ENCODE data around the gene ATP13A5. TPM values are rescaled to one million over a fixed set of nuclear protein-coding genes. Genes with fewer than 3 reads are reported as not detected.

The ATP13A5 gene
- total and polyA plus RNA-seq, 3 experiments from 2014 or later = not detected

DNA sequence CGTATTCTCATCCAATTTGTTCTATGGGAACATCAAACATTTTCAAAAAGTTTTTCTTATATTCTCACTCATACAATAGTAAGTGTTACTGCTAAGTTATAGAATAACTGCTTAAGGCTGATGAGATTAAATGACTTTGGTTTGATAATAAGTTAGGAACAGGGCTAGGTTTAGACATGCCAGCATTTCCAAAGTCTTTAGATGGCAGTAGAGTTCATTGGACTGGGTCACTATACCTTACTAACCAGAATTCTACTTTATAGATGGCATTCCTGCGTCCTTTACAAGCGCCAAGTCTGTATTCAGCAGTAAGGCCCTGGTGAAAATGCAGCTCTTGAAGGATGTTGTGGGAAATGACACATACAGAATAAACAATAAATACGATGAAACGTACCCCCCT, 115.8 kb downstream of the ATP13A5 start:
- ChIA-PET POLR2A (no interaction called here), CTCF (no interaction called here)
- no peaks in the 10 kb centered on the region for H3K4me1 Mint-ChIP-seq
- Histone ChIP-seq H3K4me1 (ENCODE audit: insufficient read depth, low read length) (no peaks in the 10 kb centered on the region), H3K27me3 (ENCODE audit: insufficient read depth, low read length, poor library complexity, severe bottlenecking) (no peaks in the 10 kb centered on the region), H3K4me3 (ENCODE audit: low read length) (no peak overlapping the region), H3K9me3 (ENCODE audit: low read length) (no peaks in the 10 kb centered on the region), H3K27ac (ENCODE audit: low read depth, low read length) (no peak overlapping the region), H3K36me3 (ENCODE audit: insufficient read depth, low read length) (no peaks in the 10 kb centered on the region)
- no peak for DNase-seq
- H3K27ac Mint-ChIP-seq = no peak overlapping the region
- H3K27me3 Mint-ChIP-seq = no peaks in the 10 kb centered on the region
- no peak overlapping the region for H3K4me3 Mint-ChIP-seq
- H3K36me3 Mint-ChIP-seq = no peaks in the 10 kb centered on the region
- peaks cover 0 to 2% (median 0%) of the 10 kb centered on the region in 5 donors for H3K9me3 Mint-ChIP-seq

- no peak overlapping the region for H3K4me3 ChIP-seq (ENCODE audit: low read length)
- DNase-seq = no peak
- H3K4me1 ChIP-seq (ENCODE audit: insufficient read depth, low read length) = no peaks in the 10 kb centered on the region
- Mint-ChIP-seq H3K4me3 (no peak overlapping the region), H3K4me1 (no peaks in the 10 kb centered on the region), H3K27me3 (no peaks in the 10 kb centered on the region), H3K27ac (no peak overlapping the region), H3K9me3 (peaks cover 0 to 6% (median 0%) of the 10 kb centered on the region in 5 donors), H3K36me3 (no peaks in the 10 kb centered on the region)
- no peaks in the 10 kb centered on the region for H3K36me3 ChIP-seq (ENCODE audit: insufficient read depth, low read length)
- no peaks in the 10 kb centered on the region for H3K27me3 ChIP-seq (ENCODE audit: insufficient read depth, low read length, poor library complexity, severe bottlenecking)
- no peak overlapping the region for H3K27ac ChIP-seq (ENCODE audit: low read depth, low read length)
- ChIA-PET POLR2A (no interaction called here), CTCF (no interaction called here)
- no peaks in the 10 kb centered on the region for H3K9me3 ChIP-seq (ENCODE audit: low read length)
Measured at GRCh38 chr3:193261970-193262369, 116.6 kb downstream of the ATP13A5 start.

GRCh38 chr3:193253986-193254660, 124.4 kb downstream of the ATP13A5 start:
- peaks cover 4% of the 10 kb centered on the region for H3K9me3 ChIP-seq (ENCODE audit: low read length)
- no peaks in the 10 kb centered on the region for H3K36me3 ChIP-seq (ENCODE audit: insufficient read depth, low read length)
- peaks cover 2 to 12% of the 10 kb centered on the region in 2 donors for H3K27me3 Mint-ChIP-seq
- H3K36me3 Mint-ChIP-seq = no peaks in the 10 kb centered on the region
- H3K27me3 ChIP-seq (ENCODE audit: insufficient read depth, low read length, poor library complexity, severe bottlenecking) = no peaks in the 10 kb centered on the region
- H3K27ac Mint-ChIP-seq = no peak overlapping the region
- POLR2A ChIA-PET = no interaction called here
- CTCF ChIA-PET = no interaction called here
- H3K27ac ChIP-seq (ENCODE audit: low read depth, low read length) = no peak overlapping the region
- no peak overlapping the region for H3K4me3 ChIP-seq (ENCODE audit: low read length)
- DNase-seq = no peak
- H3K9me3 Mint-ChIP-seq = peaks cover 12 to 33% (median 18%) of the 10 kb centered on the region in 5 donors
- H3K4me1 Mint-ChIP-seq = no peaks in the 10 kb centered on the region
- no peaks in the 10 kb centered on the region for H3K4me1 ChIP-seq (ENCODE audit: insufficient read depth, low read length)
- H3K4me3 Mint-ChIP-seq = no peak overlapping the region

GRCh38 chr3:193250492-193250891, 128.1 kb downstream of the ATP13A5 start:
- CTCF ChIA-PET = no interaction called here
- Mint-ChIP-seq H3K36me3 (no peaks in the 10 kb centered on the region), H3K27ac (no peak overlapping the region), H3K4me3 (no peak overlapping the region), H3K4me1 (no peaks in the 10 kb centered on the region), H3K27me3 (peaks cover 0 to 6% of the 10 kb centered on the region in 2 donors), H3K9me3 (peaks cover 28 to 42% (median 34%) of the 10 kb centered on the region in 5 donors)
- H3K36me3 ChIP-seq (ENCODE audit: insufficient read depth, low read length) = no peaks in the 10 kb centered on the region
- H3K9me3 ChIP-seq (ENCODE audit: low read length) = peaks cover 7% of the 10 kb centered on the region
- no peaks in the 10 kb centered on the region for H3K27me3 ChIP-seq (ENCODE audit: insufficient read depth, low read length, poor library complexity, severe bottlenecking)
- POLR2A ChIA-PET = no interaction called here
- H3K4me1 ChIP-seq (ENCODE audit: insufficient read depth, low read length) = no peaks in the 10 kb centered on the region
- no peak for DNase-seq
- no peak overlapping the region for H3K27ac ChIP-seq (ENCODE audit: low read depth, low read length)
- H3K4me3 ChIP-seq (ENCODE audit: low read length) = no peak overlapping the region

DNA sequence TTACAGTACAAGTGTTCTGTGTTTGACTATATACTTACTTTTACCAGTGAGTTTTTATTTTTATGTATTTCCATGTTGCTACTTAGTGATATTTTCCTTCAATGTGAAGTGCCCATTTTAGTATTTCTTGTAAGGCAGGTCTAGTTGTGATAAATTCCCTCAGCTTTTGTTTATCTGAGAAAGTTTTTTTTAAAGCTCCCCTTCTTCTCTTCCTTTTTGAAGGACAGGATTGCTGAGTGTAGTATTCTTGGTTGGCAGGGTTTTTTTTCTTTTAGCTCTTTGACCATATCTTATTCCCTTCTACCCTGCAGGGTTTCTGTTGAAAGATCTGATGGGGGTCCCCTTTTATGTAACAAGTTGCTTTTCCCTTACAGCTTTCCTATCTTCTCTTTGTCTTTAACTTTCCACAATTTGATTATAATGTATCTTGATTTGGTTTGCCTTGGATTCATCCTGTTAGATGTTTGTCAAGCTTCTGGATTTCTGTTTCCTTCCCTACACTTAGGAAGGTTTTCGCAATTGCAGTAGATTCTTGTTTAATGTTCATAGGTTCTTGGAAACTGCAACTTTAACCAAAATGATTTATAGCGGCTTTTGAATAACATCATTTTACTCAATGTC, 129.6 kb downstream of the ATP13A5 start:
- H3K27me3 Mint-ChIP-seq = no peaks in the 10 kb centered on the region

DNA sequence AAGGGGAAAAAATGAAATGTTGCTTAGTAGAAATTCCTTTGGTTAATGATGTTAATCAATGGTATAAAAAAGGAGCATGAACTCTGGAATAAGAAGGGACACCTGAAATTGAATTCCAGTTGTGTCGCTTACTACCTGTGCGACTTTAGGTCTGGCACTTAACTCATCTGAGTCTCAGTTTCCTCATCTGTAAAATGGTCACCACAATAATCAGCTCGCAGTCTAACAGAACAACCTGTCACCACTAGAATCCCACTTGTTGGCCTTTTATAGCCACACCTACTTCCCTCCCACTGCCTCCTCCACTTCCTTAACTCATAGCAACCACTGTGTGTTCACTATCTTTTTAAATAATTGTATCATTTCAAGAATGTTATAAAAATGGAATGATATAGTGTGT, 135.0 kb downstream of the ATP13A5 start:
- Mint-ChIP-seq H3K36me3 (no peaks in the 10 kb centered on the region), H3K27ac (no peak overlapping the region), H3K4me3 (no peak overlapping the region), H3K27me3 (peaks cover 8 to 37% of the 10 kb centered on the region in 2 donors), H3K4me1 (peaks cover 0 to 2% (median 0%) of the 10 kb centered on the region in 3 donors), H3K9me3 (peaks cover 7 to 17% (median 13%) of the 10 kb centered on the region in 5 donors)
- no peaks in the 10 kb centered on the region for H3K27me3 ChIP-seq (ENCODE audit: insufficient read depth, low read length, poor library complexity, severe bottlenecking)
- no peaks in the 10 kb centered on the region for H3K4me1 ChIP-seq (ENCODE audit: insufficient read depth, low read length)
- H3K4me3 ChIP-seq (ENCODE audit: low read length) = no peak overlapping the region
- POLR2A ChIA-PET = no interaction called here
- DNase-seq = no peak
- H3K36me3 ChIP-seq (ENCODE audit: insufficient read depth, low read length) = no peaks in the 10 kb centered on the region
- CTCF ChIA-PET = no interaction called here
- no peak overlapping the region for H3K27ac ChIP-seq (ENCODE audit: low read depth, low read length)
- H3K9me3 ChIP-seq (ENCODE audit: low read length) = no peaks in the 10 kb centered on the region

More for the DNA sequence above, 129.6 kb downstream of the ATP13A5 start:
- Mint-ChIP-seq H3K27ac (no peak overlapping the region), H3K4me3 (no peak overlapping the region), H3K36me3 (no peaks in the 10 kb centered on the region), H3K4me1 (no peaks in the 10 kb centered on the region), H3K9me3 (peaks cover 28 to 42% (median 34%) of the 10 kb centered on the region in 5 donors)
- ChIA-PET CTCF (no interaction called here), POLR2A (no interaction called here)
- no peaks in the 10 kb centered on the region for H3K27me3 ChIP-seq (ENCODE audit: insufficient read depth, low read length, poor library complexity, severe bottlenecking)
- H3K9me3 ChIP-seq (ENCODE audit: low read length) = peaks cover 7% of the 10 kb centered on the region
- H3K36me3 ChIP-seq (ENCODE audit: insufficient read depth, low read length) = no peaks in the 10 kb centered on the region
- no peak overlapping the region for H3K4me3 ChIP-seq (ENCODE audit: low read length)
- no peak for DNase-seq
- no peak overlapping the region for H3K27ac ChIP-seq (ENCODE audit: low read depth, low read length)
- H3K4me1 ChIP-seq (ENCODE audit: insufficient read depth, low read length) = no peaks in the 10 kb centered on the region

DNA sequence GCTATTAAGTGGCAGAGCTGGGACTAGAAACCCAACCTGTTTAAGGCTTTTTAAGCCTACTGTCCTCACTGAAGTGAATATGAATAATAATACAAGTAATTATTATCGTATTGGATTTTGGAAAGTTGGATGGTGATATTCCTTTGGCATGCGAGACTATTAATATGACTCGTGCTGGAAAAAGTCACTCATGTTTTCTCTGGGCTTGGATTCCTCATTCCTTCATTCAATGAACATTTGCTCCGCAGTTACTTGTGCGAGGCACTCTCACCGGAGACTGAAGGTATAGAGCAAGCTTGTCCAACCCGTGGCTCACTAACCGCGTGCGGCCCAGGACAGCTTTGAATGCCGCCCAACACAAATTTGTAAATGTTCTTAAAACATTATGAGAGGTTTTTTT, 136.8 kb downstream of the ATP13A5 start:
- Mint-ChIP-seq H3K9me3 (peaks cover 0 to 3% (median 2%) of the 10 kb centered on the region in 5 donors), H3K27ac (no peak overlapping the region), H3K36me3 (no peaks in the 10 kb centered on the region), H3K4me1 (peaks cover 0 to 2% (median 0%) of the 10 kb centered on the region in 3 donors), H3K4me3 (peak overlapping the region in 1 of 7 donors; percentile 11), H3K27me3 (peaks cover 8 to 43% of the 10 kb centered on the region in 2 donors)
- Histone ChIP-seq H3K4me3 (ENCODE audit: low read length) (no peak overlapping the region), H3K4me1 (ENCODE audit: insufficient read depth, low read length) (no peaks in the 10 kb centered on the region), H3K36me3 (ENCODE audit: insufficient read depth, low read length) (no peaks in the 10 kb centered on the region), H3K27ac (ENCODE audit: low read depth, low read length) (no peak overlapping the region), H3K27me3 (ENCODE audit: insufficient read depth, low read length, poor library complexity, severe bottlenecking) (no peaks in the 10 kb centered on the region), H3K9me3 (ENCODE audit: low read length) (no peaks in the 10 kb centered on the region)
- CTCF ChIA-PET = no interaction called here
- POLR2A ChIA-PET = no interaction called here
- DNase-seq = no peak

GRCh38 chr3:193240850-193241706, 137.5 kb downstream of the ATP13A5 start, which contains the start of gene PLAAT1:
TSS of gene PLAAT1 (plus strand) at chr3:193241222. CDS start at chr3:193255651, 14,429 bp downstream.
- POLR2A ChIA-PET = no interaction called here
- DNase-seq = no peak
- H3K4me3 ChIP-seq (ENCODE audit: low read length) = no peak within 1 kb of the TSS

More at GRCh38 chr3:193240850-193241706, 137.5 kb downstream of the ATP13A5 start, which contains the start of gene PLAAT1:
- Mint-ChIP-seq H3K27ac (no peak within 1 kb of the TSS), H3K36me3 (no peaks in the 10 kb centered on the region), H3K27me3 (peaks cover 8 to 43% of the 10 kb centered on the region in 2 donors), H3K4me1 (peaks cover 0 to 2% (median 0%) of the 10 kb centered on the region in 3 donors), H3K9me3 (peaks cover 0 to 3% (median 2%) of the 10 kb centered on the region in 5 donors), H3K4me3 (peak within 1 kb of the TSS in 1 of 7 donors; percentile 11)
- no peaks in the 10 kb centered on the region for H3K9me3 ChIP-seq (ENCODE audit: low read length)
- H3K27me3 ChIP-seq (ENCODE audit: insufficient read depth, low read length, poor library complexity, severe bottlenecking) = no peaks in the 10 kb centered on the region
- H3K27ac ChIP-seq (ENCODE audit: low read depth, low read length) = no peak within 1 kb of the TSS
- H3K36me3 ChIP-seq (ENCODE audit: insufficient read depth, low read length) = no peaks in the 10 kb centered on the region
- no peaks in the 10 kb centered on the region for H3K4me1 ChIP-seq (ENCODE audit: insufficient read depth, low read length)
- CTCF ChIA-PET = no interaction called here
